NCI-H2227 (cell line): ENCODE results near the gene MAFB.

Experiments used
- DNase-seq: peaks from one replicate; lab custom pipeline; 2025; ENCODE audit not compliant: unreplicated experiment; lab: John Stamatoyannopoulos, UW

Gene MAFB

GRCh38 chr20:40703975-40704530 is 15.0 kb upstream of the MAFB start:
- no peak for DNase-seq

DNA sequence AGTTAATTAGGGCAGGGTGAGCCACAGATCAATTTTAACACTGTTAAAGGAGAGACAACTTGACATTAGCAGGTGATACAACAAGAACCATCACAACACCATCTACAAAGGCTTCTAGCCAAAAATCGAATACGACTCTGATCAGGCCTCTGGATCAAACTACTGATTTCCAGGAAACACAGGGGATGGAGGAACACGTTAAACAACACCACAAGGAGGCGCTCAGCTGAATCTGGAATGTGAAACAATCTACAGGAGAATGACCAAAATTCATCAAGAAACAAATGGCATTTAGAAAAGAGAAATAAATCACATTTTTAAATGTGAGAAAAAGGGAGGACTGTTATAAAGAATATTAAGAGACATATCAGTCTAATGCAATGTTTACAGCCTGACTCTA is 13.5 kb upstream of the MAFB start:
- no peak for DNase-seq

GRCh38 chr20:40698744-40699143 is 9.7 kb upstream of the MAFB start:
- DNase-seq: no peak

GRCh38 chr20:40698281-40698680 is 9.2 kb upstream of the MAFB start:
- no peak for DNase-seq

DNA sequence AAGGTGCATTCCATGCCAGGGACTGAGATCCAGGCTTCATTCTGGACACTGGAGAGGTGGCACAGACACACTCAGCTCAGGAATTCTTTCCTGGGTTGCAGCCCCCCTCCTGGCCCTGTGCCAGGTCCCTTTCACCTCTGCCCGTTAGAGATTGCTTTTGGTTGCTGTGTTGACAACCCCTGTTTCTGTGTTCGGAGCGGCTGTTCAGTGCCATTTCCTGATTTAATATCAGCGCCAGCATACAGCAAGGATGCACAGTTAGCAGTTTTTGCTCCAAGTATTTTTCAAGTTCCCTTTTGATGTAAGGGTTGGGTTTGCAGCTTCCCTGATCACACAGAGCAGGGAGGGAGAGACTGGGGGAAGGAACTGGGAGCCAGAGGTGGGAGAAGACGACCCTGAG is 8.5 kb upstream of the MAFB start:
- DNase-seq: no peak

- DNase-seq: no peak
Measured at GRCh38 chr20:40695214-40695613, 6.2 kb upstream of the MAFB start.

- no peak for DNase-seq
Measured at GRCh38 chr20:40694246-40694645, 5.2 kb upstream of the MAFB start.

DNA sequence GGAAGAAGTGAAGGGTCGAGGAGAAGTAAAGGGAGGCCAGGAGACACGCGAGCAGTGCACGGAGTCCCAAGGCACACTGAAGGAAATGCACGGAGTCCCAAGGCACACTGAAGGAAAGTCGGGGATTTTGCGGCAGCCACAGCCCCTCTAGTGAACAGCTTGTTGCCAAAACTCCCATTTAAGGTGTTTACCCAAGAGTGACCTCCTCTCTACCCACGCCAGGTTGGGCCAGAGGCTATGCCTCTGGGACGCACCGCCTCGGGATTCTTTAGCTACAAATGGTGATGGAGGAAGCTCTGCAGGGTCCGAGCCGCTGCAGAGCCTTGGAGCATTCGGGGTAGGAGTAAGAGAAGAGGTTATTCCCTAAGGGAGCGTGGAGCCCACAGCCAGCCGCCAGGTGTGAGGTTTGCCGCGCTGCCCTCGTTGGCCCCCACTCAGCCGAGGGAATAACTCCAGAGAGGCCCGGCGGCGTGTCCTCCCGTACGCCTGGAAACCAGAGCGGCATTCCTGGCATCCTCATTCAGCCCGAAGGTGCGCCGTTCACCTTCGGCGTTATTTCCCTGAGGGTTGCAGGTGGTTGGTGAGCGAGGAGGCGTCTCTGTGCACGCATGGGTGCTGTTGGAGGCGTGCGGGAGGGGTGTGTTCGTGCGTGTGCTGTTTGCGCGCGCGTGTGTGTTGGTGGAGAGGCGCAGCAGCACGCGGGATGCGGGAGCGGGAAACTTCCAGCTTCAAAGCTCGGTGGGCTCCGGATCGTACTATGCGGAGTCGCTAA is 3.4 kb upstream of the MAFB start:
- no peak for DNase-seq

GRCh38 chr20:40691566-40692239 is 2.7 kb upstream of the MAFB start:
- no peak for DNase-seq

DNA sequence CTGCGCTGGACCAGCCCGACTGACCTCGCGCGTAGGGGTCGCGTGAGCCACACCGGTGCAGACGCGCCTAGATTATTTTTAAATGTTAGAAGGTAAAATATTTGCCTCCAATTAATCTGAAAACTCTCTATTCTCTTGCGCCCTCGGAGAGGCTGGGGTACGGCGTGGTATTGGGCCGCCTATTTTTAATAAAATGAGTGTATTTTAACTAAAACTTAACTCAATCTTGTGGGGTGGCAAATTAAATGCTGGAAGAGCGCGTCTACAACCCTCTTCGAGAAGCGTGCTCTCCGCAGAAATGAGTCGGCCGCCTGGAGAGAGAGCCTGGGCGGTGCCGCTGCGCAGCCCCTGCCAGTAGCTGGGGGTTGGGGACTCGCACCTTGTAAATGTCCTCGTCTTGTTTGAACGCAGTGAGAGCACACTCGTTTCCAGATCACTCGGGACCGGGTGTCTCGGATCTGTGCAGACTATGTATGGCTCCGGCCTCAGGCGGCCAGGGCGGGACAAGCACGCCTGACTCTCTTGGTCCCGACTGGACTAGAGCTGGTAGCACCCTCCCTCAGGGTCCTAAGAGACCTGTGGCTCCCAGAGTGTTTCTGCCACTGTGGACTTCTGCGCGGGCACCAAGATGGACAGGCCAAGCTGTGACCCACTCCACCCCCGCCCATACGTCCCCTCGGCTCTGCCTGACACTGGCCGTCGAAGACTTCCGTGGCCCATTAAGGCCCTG is 2.0 kb upstream of the MAFB start:
- no peak for DNase-seq

GRCh38 chr20:40689943-40690835 is 1.2 kb upstream of the MAFB start:
- peak; percentile 92 for DNase-seq

DNA sequence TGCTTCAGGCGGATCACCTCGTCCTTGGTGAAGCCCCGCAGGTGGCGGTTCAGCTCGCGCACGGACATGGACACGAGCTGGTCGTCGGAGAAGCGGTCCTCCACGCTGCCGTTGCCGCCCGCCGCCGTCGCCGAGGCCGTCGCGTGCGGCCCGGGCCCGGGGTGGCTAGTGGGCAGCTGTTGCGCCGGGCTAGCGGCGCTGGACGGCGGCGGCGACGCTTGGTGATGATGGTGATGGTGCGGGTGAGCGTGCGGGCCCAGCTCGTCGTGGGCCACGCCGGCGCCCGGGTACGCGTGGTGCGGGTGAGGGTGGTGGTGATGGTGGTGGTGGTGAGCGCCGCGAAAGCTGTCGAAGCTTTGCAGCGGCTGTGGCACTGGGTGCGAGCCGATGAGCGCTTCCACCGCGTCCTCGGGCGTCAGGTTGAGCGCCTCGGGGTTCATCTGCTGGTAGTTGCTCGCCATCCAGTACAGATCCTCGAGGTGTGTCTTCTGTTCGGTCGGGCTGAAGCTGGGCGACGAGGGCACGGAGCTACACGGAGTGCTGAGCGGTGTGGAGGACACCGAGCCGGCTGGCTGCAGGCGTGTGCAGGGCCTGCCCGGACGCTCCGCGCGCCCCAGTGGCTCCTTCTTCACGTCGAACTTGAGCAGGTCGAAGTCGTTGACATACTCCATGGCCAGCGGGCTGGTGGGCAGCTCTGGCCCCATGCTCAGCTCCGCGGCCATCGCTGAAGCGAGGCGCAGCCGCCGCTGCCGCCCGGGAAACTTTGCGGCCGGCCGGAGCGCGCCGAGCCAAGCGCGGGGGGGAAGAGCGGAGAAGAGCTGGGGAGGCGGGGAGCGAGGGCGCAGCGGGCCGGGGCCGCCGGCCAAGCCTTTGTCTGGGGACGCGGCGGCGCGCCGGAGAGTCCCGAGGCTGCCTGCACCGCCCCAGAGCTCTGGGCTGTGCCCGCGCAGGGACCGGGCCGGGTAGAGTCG is 622 bp downstream of the MAFB start:
- DNase-seq: peak; percentile 42

DNA sequence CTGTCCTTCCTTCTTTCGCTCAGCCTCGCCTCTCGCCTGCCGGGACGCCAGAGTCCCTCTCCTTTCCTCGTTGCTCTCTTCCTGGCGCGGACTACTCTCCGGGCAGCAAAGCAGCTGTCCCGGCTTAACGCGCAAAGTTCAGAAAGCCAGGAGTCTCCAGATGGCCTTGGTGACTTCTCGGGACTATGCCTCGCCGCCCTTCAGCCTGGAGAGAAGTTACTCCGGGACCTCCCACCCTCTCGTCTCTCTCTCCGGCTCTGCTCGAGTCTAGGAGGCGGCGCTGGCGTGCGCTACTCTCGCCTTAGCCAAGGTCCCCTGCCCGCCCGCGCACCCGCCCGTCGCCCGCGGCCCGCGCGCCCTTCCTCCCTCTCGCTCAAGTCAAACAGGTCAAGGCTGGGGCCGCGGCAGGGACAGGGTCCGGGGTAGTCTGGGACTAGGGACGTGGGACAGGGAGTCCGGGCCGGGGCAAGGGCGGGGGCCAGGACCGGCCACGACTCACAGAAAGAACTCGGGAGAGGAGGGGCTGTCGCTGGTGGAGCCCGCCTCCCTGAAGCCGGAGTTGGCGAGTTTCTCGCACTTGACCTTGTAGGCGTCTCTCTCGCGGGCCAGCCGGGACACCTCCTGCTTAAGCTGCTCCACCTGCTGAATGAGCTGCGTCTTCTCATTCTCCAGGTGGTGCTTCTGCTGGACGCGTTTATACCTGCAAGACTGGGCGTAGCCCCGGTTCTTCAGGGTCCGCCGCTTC is 1.5 kb downstream of the MAFB start:
- DNase-seq: peak; percentile 45

GRCh38 chr20:40686893-40687292 is 2.1 kb downstream of the MAFB start:
- DNase-seq: no peak

DNA sequence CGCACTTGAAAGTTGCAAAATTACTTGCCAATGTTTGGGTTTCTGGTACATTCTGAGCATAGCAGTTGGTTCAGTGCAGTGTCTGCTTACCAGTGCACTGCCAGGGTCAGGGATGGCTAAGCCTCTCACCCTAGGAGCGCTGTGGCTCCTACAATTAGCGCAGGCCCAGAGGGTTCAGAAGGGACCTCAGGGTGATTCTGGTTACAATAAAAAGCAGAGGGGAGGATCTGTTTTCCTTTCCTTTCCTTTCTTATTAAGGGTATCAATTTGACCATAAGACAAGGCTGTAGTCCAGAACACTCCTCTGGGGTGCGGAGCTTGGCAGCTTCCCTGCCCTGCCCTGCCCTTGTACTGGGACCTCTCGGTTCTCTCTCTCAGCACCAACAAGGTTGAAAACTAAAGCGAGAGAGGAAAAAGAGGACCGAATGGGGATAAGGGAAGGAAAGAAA is 2.6 kb downstream of the MAFB start:
- no peak for DNase-seq

DNA sequence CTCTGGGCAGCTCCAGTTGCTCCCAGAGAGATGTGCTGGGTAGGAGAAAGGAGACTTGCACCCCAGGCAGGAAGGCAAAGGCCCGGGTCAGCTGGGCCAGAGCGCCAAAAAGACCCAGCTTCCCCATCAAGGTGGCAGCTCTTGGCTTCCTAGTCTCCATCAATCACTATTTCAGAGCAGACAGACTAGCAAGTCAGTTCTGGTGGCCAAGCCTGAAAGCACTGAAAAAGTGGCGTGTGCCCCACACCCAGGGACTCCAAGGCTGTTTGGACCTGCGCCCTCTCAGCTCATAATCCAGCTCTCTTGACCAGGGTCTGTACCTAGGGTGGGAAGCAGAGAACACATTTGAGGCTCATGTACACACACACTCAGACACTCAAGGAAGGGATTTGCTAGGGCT is 3.7 kb downstream of the MAFB start:
- no peak for DNase-seq

- no peak for DNase-seq
Measured at GRCh38 chr20:40683894-40684268, 5.2 kb downstream of the MAFB start.

DNA sequence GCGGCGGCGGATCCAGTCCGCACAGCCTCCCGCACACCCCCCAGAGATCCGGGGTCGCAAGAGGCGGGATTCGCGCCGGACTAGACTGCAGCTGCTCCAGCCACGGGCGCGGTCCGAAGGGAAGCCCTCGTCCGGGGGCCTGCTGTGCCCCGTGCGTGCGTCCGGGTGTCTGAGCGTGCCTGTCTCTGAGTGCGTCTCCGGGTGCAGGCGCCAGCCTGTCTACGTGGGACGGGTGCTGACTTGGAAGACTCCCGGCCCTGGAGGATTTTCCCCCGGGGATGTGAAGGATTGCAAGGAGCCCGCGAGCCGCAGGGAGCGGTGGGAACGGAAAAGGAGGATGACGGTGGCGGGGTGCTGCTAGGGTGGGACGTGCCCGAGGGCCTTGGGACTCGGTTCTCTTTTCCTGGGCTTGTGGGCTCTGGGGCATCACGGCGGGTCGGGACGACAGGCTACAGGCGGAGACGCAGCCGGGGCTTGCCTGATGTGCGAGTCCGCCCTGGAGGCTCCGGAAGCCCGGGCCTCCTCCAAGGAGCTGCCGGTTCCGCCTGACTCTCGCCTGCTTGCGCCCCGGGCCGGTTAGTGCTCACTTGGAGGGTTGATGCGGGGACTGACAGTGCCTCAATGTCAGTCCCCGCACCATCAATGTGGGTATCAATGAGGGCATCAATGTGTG is 5.7 kb downstream of the MAFB start:
- no peak for DNase-seq
